B cell (primary cell): ENCODE results near the gene CSNK1G3. TPM values are rescaled to one million over a fixed set of nuclear protein-coding genes. Genes with fewer than 3 reads are reported as not detected.

Source experiments
- ATAC-seq: fragments of 200-7000 bp; cut with Tn5 transposase; one replicate; pipeline ENCODE4 v1.10.0; 2021; ENCODE audit warnings: low read depth, mild to moderate bottlenecking, moderate number of reproducible peaks, moderate library complexity
- CTCF ChIA-PET: fragments of 350-600 bp; sonication (Branson Sonifier 250); formaldehyde crosslinking; loops from one replicate; lab custom pipeline; 2021; ENCODE audit warnings: antibody characterized with exemption, inconsistent platforms; lab: Charles Lee
- POLR2A ChIA-PET: fragments of 350-600 bp; sonication (Branson Sonifier 250); formaldehyde crosslinking; loops from one replicate; lab custom pipeline; 2021; ENCODE audit warnings: antibody characterized with exemption; lab: Charles Lee
- DNase-seq: peaks from one replicate; pipeline ENCODE4 v3.0.0; 2013
- H2AFZ ChIP-seq: 2 replicates; pipeline ENCODE4 v1.6.1; 2012; ENCODE audit warnings: mild to moderate bottlenecking, low read depth, low read length; ENCODE audit not compliant: insufficient read depth, poor library complexity, severe bottlenecking
- H3K27ac ChIP-seq, 2 donors: 1 replicate in 1 of 2; 2 replicates in 1 of 2; pipeline ENCODE4 v1.5.1; 2012 to 2013; ENCODE audit warnings: low read length in 2 of 2, mild to moderate bottlenecking in 2 of 2, moderate library complexity in 1 of 2
- H3K27me3 ChIP-seq, 4 experiments: fragments of 200-600 bp in 1 of 4; sonication (generic) in 1 of 4; replicated peaks in 1 of 4; 1 replicate in 2 of 4; 2 replicates in 2 of 4; pipeline versions ENCODE4 v1.6.1 to v1.7.0; 2013 to 2016; ENCODE audit warnings: low read length in 3 of 4, mild to moderate bottlenecking in 2 of 4, mixed read lengths in 1 of 4, moderate library complexity in 1 of 4; ENCODE audit not compliant: insufficient read depth in 4 of 4, control insufficient read depth in 3 of 4; ENCODE audit errors: control extremely low read depth in 1 of 4
- H3K36me3 ChIP-seq, 2 experiments: replicated peaks in 1 of 2; 1 replicate in 1 of 2; 2 replicates in 1 of 2; pipeline versions ENCODE4 v1.6.1 to v1.7.1; 2013; ENCODE audit warnings: low read length in 1 of 2; ENCODE audit not compliant: insufficient read depth in 2 of 2, control insufficient read depth in 1 of 2; ENCODE audit errors: control extremely low read depth in 1 of 2, extremely low read depth in 1 of 2
- H3K4me1 ChIP-seq, 2 donors: fragments of 200-600 bp in 1 of 2; sonication (generic) in 1 of 2; 1 replicate in 1 of 2; 2 replicates in 1 of 2; pipeline versions ENCODE4 v1.5.1 to v1.6.1; 2013 to 2017; ENCODE audit warnings: low read length in 2 of 2; ENCODE audit not compliant: control insufficient read depth in 2 of 2, insufficient read depth in 2 of 2
- H3K4me2 ChIP-seq: replicated peaks from 2 replicates; pipeline ENCODE3; 2012; ENCODE audit warnings: mild to moderate bottlenecking, low read depth, low read length; ENCODE audit not compliant: poor library complexity, severe bottlenecking
- H3K4me3 ChIP-seq, 5 experiments: fragments of 200-600 bp in 1 of 5; sonication (generic) in 1 of 5; 1 replicate in 3 of 5; 2 replicates in 2 of 5; pipeline versions ENCODE4 v1.5.1 to v1.7.0; 2011 to 2016; ENCODE audit warnings: low read length in 4 of 5, mild to moderate bottlenecking in 4 of 5, low read depth in 2 of 5, control low read depth in 1 of 5, moderate library complexity in 1 of 5; ENCODE audit not compliant: insufficient read depth in 1 of 5; ENCODE audit errors: control extremely low read depth in 1 of 5, extremely low read depth in 1 of 5
- H3K79me2 ChIP-seq: fragments of 200-600 bp; sonication (generic); one replicate; pipeline ENCODE4 v1.6.0; 2016; ENCODE audit warnings: low read length; ENCODE audit not compliant: control insufficient read depth, insufficient read depth
- H3K9ac ChIP-seq: fragments of 200-600 bp; sonication (generic); 2 replicates; pipeline ENCODE4 v1.6.1; 2017; ENCODE audit warnings: mild to moderate bottlenecking, low read length, moderate library complexity
- H3K9me3 ChIP-seq, 3 donors: one replicate each; pipeline versions ENCODE4 v1.6.1 to v1.7.1; 2013; ENCODE audit warnings: low read length in 2 of 3; ENCODE audit not compliant: control insufficient read depth in 2 of 3, insufficient read depth in 1 of 3; ENCODE audit errors: control extremely low read depth in 1 of 3
- H4K20me1 ChIP-seq: 2 replicates; pipeline ENCODE4 v1.6.0; 2012; ENCODE audit warnings: mild to moderate bottlenecking, low read length; ENCODE audit not compliant: insufficient read depth, control insufficient read depth, poor library complexity, severe bottlenecking
- H3K27ac Mint-ChIP-seq: one replicate; pipeline ENCODE4 v1.8.0; 2021; ENCODE audit warnings: mixed read lengths
- H3K27me3 Mint-ChIP-seq: one replicate; pipeline ENCODE4 v1.8.0; 2021; ENCODE audit warnings: mixed read lengths
- H3K4me1 Mint-ChIP-seq: one replicate; pipeline ENCODE4 v1.8.0; 2021; ENCODE audit warnings: mixed read lengths
- H3K4me3 Mint-ChIP-seq: one replicate; pipeline ENCODE4 v1.8.0; 2021; ENCODE audit warnings: mixed read lengths
- H3K9me3 Mint-ChIP-seq: one replicate; pipeline ENCODE4 v1.8.0; 2022; ENCODE audit warnings: mixed read lengths; ENCODE audit not compliant: insufficient read depth
- CTCF ChIP-seq: fragments of 200-600 bp; IDR thresholded peaks from one replicate; pipeline ENCODE4 v1.8.0; 2022; ENCODE audit warnings: antibody characterized with exemption, mild to moderate bottlenecking
- EZH2 ChIP-seq: IDR thresholded peaks from 2 replicates; pipeline ENCODE4 v1.6.1; 2012; ENCODE audit warnings: borderline replicate concordance, low read depth, mild to moderate bottlenecking, moderate library complexity, low read length; ENCODE audit not compliant: insufficient read depth, poor library complexity, severe bottlenecking
- WGBS: methylation state at CpG from one replicate; pipeline ENCODE4 v1.1.5; 2013; ENCODE audit warnings: missing lambda C conversion rate; ENCODE audit not compliant: insufficient coverage; 5-methylcytosine and 5-hydroxymethylcytosine counted together
- intact Hi-C: fragments of 100-400 bp; cut with micrococcal nuclease; formaldehyde crosslinking; loops from one replicate; pipeline ENCODE4 v1.10.0; 2022
- polyA plus RNA-seq: library from polyadenylated mRNA; depleted of rRNA; stranded (reverse); fragments of >200 nt; gene quantifications from 2 replicates; pipeline ENCODE4 v1.2.3, GENCODE V29; 2012
- total RNA-seq, 2 donors: library from RNA; stranded (reverse); fragments of 120-200 nt in 1 of 2; gene quantifications; 1 replicate in 1 of 2; 2 replicates in 1 of 2; pipeline versions ENCODE4 v1.2.3 to v1.2.4, GENCODE V29; 2013 to 2022

Gene CSNK1G3
- total and polyA plus RNA-seq, 2 donors (not counting 1 experiment from before 2014, with no cell fraction given), result 20.8 to 140 TPM

- Histone ChIP-seq H4K20me1 (no peaks in the 10 kb centered on the region), H3K9me3 (peaks cover 0 to 12% (median 0%) of the 10 kb centered on the region in 3 donors), H2AFZ (no peak overlapping the region), H3K79me2 (peaks cover 99% of the 10 kb centered on the region), H3K4me2 (peak overlapping the region; percentile 72), H3K27ac (peak overlapping the region in 1 of 2 donors; percentile 80), H3K4me1 (peaks cover 68 to 89% of the 10 kb centered on the region in 2 donors), H3K4me3 (peak overlapping the region in 2 of 5 experiments; percentile 5 to 54), H3K36me3 (no peaks in the 10 kb centered on the region), H3K9ac (no peak overlapping the region), H3K27me3 (no peaks in the 10 kb centered on the region)
- POLR2A ChIA-PET, result interaction anchor here (0.7 kb wide), 1 partner anchor 28 kb away, joined by 3 read pairs; no protein-coding TSS in a partner anchor
- no peaks in the 10 kb centered on the region for H3K27me3 Mint-ChIP-seq
- no peaks in the 10 kb centered on the region for H3K9me3 Mint-ChIP-seq
- intact Hi-C loops, result no loop called here
- H3K4me1 Mint-ChIP-seq, result peaks cover 79% of the 10 kb centered on the region
- no peak for TF ChIP-seq EZH2
- no peak for TF ChIP-seq CTCF
- ATAC-seq (peak; percentile 57), DNase-seq (peak; percentile 37)
- peak overlapping the region; percentile 54 for H3K4me3 Mint-ChIP-seq
- CTCF ChIA-PET, result no interaction called here
- H3K27ac Mint-ChIP-seq, result no peak overlapping the region
Measured at GRCh38 chr5:123520677-123521247, 8.8 kb downstream of the CSNK1G3 start.

GRCh38 chr5:123524146-123524545, 12.2 kb downstream of the CSNK1G3 start:
- no CpG with 5 or more reads among the region's 4 CpGs for WGBS
- CTCF ChIA-PET, result no interaction called here

More at GRCh38 chr5:123524146-123524545, 12.2 kb downstream of the CSNK1G3 start:
- H3K9ac ChIP-seq, result peak overlapping the region; percentile 9
- peak overlapping the region; percentile 38 for H3K4me3 Mint-ChIP-seq
- H3K27ac Mint-ChIP-seq, result peak overlapping the region; percentile 53
- no peaks in the 10 kb centered on the region for H3K27me3 Mint-ChIP-seq
- intact Hi-C loops, result loop anchor here (1.0 kb wide), 1 partner anchor 11 kb away; no protein-coding TSS in a partner anchor
- peaks cover 0 to 14% (median 0%) of the 10 kb centered on the region in 3 donors for H3K9me3 ChIP-seq
- H3K79me2 ChIP-seq, result peaks cover 100% of the 10 kb centered on the region
- H3K4me3 ChIP-seq, result no peak overlapping the region
- no peak overlapping the region for H2AFZ ChIP-seq
- no peaks in the 10 kb centered on the region for H3K36me3 ChIP-seq
- H3K4me2 ChIP-seq, result peak overlapping the region; percentile 33
- POLR2A ChIA-PET, result no interaction called here
- no peak for TF ChIP-seq EZH2
- no peak for TF ChIP-seq CTCF
- H3K4me1 Mint-ChIP-seq, result peaks cover 78% of the 10 kb centered on the region
- ATAC-seq (no peak), DNase-seq (no peak)
- H3K9me3 Mint-ChIP-seq, result no peaks in the 10 kb centered on the region
- H3K27ac ChIP-seq, result peak overlapping the region in 1 of 2 donors; percentile 35
- no peaks in the 10 kb centered on the region for H3K27me3 ChIP-seq
- peaks cover 11% of the 10 kb centered on the region for H4K20me1 ChIP-seq
- peaks cover 52 to 71% of the 10 kb centered on the region in 2 donors for H3K4me1 ChIP-seq
